Midbrain (tissue), 1 donor: ENCODE measurements around the gene CACNA1G.
A peak's percentile ranks its signal among the peaks of the same experiment; 100 is the strongest.

ENCODE experiments used
- DNase-seq: peaks from one replicate; lab custom pipeline; 2025; lab: John Stamatoyannopoulos, UW

CACNA1G gene

GRCh38 chr17:50533720-50534148 lies 26.8 kb upstream of the CACNA1G start:
- DNase-seq: no peak

- no peak for DNase-seq
These were observed 26.1 kb upstream of the CACNA1G start for GRCh38 chr17:50534222-50534978.

- no peak for DNase-seq
These were observed 25.6 kb upstream of the CACNA1G start for GRCh38 chr17:50534979-50535326.

GRCh38 chr17:50535407-50535806 lies 25.1 kb upstream of the CACNA1G start:
- no peak for DNase-seq

- no peak for DNase-seq
These were observed 23.6 kb upstream of the CACNA1G start for GRCh38 chr17:50536683-50537646.

GRCh38 chr17:50537721-50538548 lies 22.6 kb upstream of the CACNA1G start:
- no peak for DNase-seq

GRCh38 chr17:50538549-50539410 lies 21.7 kb upstream of the CACNA1G start:
- DNase-seq: no peak

GRCh38 chr17:50539762-50540559 lies 20.6 kb upstream of the CACNA1G start:
- no peak for DNase-seq

GRCh38 chr17:50540560-50541401 lies 19.7 kb upstream of the CACNA1G start:
- DNase-seq: no peak

- DNase-seq: no peak
These were observed 19.2 kb upstream of the CACNA1G start for GRCh38 chr17:50541402-50541715.

- DNase-seq: peak; percentile 83
These were observed 18.5 kb upstream of the CACNA1G start for GRCh38 chr17:50541716-50542688.

GRCh38 chr17:50542795-50543774 lies 17.4 kb upstream of the CACNA1G start:
- DNase-seq: no peak

- no peak for DNase-seq
These were observed 16.0 kb upstream of the CACNA1G start for GRCh38 chr17:50544516-50544915.

GRCh38 chr17:50545311-50545710 lies 15.2 kb upstream of the CACNA1G start:
- no peak for DNase-seq

GRCh38 chr17:50546701-50547034 lies 13.8 kb upstream of the CACNA1G start:
- no peak for DNase-seq

GRCh38 chr17:50547035-50547735 lies 13.3 kb upstream of the CACNA1G start, which contains the start of gene SPATA20:
Gene SPATA20, plus strand, starts transcription at chr17:50547174. Its CDS starts 35 bp downstream, at chr17:50547209.
- DNase-seq: peak; percentile 86

- DNase-seq: no peak
These were observed 12.8 kb upstream of the CACNA1G start for GRCh38 chr17:50547736-50548083.
